H9 (cell line): Measurements from ENCODE around the gene CDC123. TPM values are rescaled to one million over a fixed set of nuclear protein-coding genes. Genes with fewer than 3 reads are reported as not detected.

ENCODE experiments used
- DNase-seq: peaks from one replicate; pipeline ENCODE4 v3.0.0-alpha.2; 2017
- H2AFZ ChIP-seq: one replicate; pipeline ENCODE4 v1.6.1; 2013; ENCODE audit warnings: mild to moderate bottlenecking, low read length, control low read depth, moderate library complexity
- H2AK5ac ChIP-seq: 2 replicates; pipeline ENCODE4 v1.6.1; 2013; ENCODE audit warnings: low read length, control low read depth, mixed read lengths; ENCODE audit not compliant: insufficient read length
- H2BK120ac ChIP-seq: one replicate; pipeline ENCODE4 v1.6.1; 2013; ENCODE audit warnings: low read depth, mild to moderate bottlenecking, low read length, control low read depth, inconsistent platforms; ENCODE audit not compliant: poor library complexity, severe bottlenecking
- H2BK12ac ChIP-seq: 2 replicates; pipeline ENCODE4 v1.6.1; 2013; ENCODE audit warnings: low read length, control low read depth, mixed read lengths, low read depth; ENCODE audit not compliant: insufficient read length
- H2BK15ac ChIP-seq: 2 replicates; pipeline ENCODE4 v1.6.1; 2013; ENCODE audit warnings: low read depth, low read length, control low read depth
- H2BK20ac ChIP-seq: one replicate; pipeline ENCODE4 v1.6.1; 2013; ENCODE audit warnings: low read depth, mild to moderate bottlenecking, low read length, control low read depth, inconsistent platforms; ENCODE audit not compliant: poor library complexity, severe bottlenecking
- H2BK5ac ChIP-seq: 2 replicates; pipeline ENCODE4 v1.6.1; 2013; ENCODE audit warnings: low read length, control low read depth, mixed read lengths; ENCODE audit not compliant: insufficient read length
- H3K14ac ChIP-seq: 2 replicates; pipeline ENCODE4 v1.6.1; 2013; ENCODE audit warnings: low read length, control low read depth; ENCODE audit not compliant: insufficient read depth
- H3K18ac ChIP-seq: 2 replicates; pipeline ENCODE4 v1.6.1; 2013; ENCODE audit warnings: low read depth, mild to moderate bottlenecking, mixed read lengths, low read length, control low read depth; ENCODE audit not compliant: insufficient read length
- H3K23ac ChIP-seq: 2 replicates; pipeline ENCODE4 v1.6.1; 2013; ENCODE audit warnings: low read length, control low read depth, mixed read lengths, low read depth; ENCODE audit not compliant: insufficient read length
- H3K23me2 ChIP-seq: 2 replicates; pipeline ENCODE4 v1.6.1; 2013; ENCODE audit warnings: low read depth, mild to moderate bottlenecking, mixed read lengths, low read length, control low read depth; ENCODE audit not compliant: insufficient read length, poor library complexity, severe bottlenecking
- H3K27ac ChIP-seq: 2 replicates; pipeline ENCODE4 v1.5.1; 2013; ENCODE audit warnings: low read length, control low read depth, mixed read lengths, low read depth; ENCODE audit not compliant: insufficient read length
- H3K27me3 ChIP-seq: 2 replicates; pipeline ENCODE4 v1.6.1; 2013; ENCODE audit warnings: low read length, control low read depth, inconsistent platforms; ENCODE audit not compliant: insufficient read depth
- H3K4ac ChIP-seq: 2 replicates; pipeline ENCODE4 v1.6.1; 2013; ENCODE audit warnings: low read depth, mild to moderate bottlenecking, control low read depth, inconsistent platforms, low read length, moderate library complexity
- H3K4me1 ChIP-seq: 2 replicates; pipeline ENCODE4 v1.6.1; 2013; ENCODE audit warnings: low read length, control low read depth, inconsistent platforms; ENCODE audit not compliant: insufficient read depth
- H3K4me2 ChIP-seq: 2 replicates; pipeline ENCODE4 v1.6.1; 2013; ENCODE audit warnings: low read length, control low read depth, mixed read lengths; ENCODE audit not compliant: insufficient read length, insufficient read depth
- H3K56ac ChIP-seq: 2 replicates; pipeline ENCODE4 v1.6.1; 2013; ENCODE audit warnings: low read depth, mild to moderate bottlenecking, mixed read lengths, low read length, control low read depth; ENCODE audit not compliant: insufficient read length
- H3K79me1 ChIP-seq: 2 replicates; pipeline ENCODE4 v1.6.1; 2013; ENCODE audit warnings: low read depth, mild to moderate bottlenecking, moderate library complexity, low read length, control low read depth, inconsistent platforms; ENCODE audit not compliant: insufficient read depth, poor library complexity, severe bottlenecking
- H3K79me2 ChIP-seq: 2 replicates; pipeline ENCODE4 v1.6.1; 2013; ENCODE audit warnings: low read length, control low read depth, inconsistent platforms; ENCODE audit not compliant: insufficient read depth
- H3K9ac ChIP-seq: 2 replicates; pipeline ENCODE4 v1.6.1; 2013; ENCODE audit warnings: low read length, control low read depth, mixed read lengths; ENCODE audit not compliant: insufficient read length; ENCODE audit errors: extremely low read depth
- H3K9me3 ChIP-seq: one replicate; pipeline ENCODE4 v1.6.1; 2013; ENCODE audit warnings: low read depth, low read length, inconsistent platforms; ENCODE audit not compliant: control insufficient read depth
- H3T11ph ChIP-seq: one replicate; pipeline ENCODE4 v1.6.1; 2013; ENCODE audit warnings: mild to moderate bottlenecking, low read length, control low read depth, inconsistent platforms
- H4K20me1 ChIP-seq: one replicate; pipeline ENCODE4 v1.6.1; 2013; ENCODE audit not compliant: control insufficient read depth, insufficient read length, insufficient read depth
- H4K5ac ChIP-seq: 2 replicates; pipeline ENCODE4 v1.6.1; 2013; ENCODE audit warnings: low read depth, mild to moderate bottlenecking, mixed read lengths, low read length, control low read depth; ENCODE audit not compliant: insufficient read length
- H4K8ac ChIP-seq: replicated peaks from 2 replicates; pipeline ENCODE4 v1.6.1; 2013; ENCODE audit warnings: low read length, control low read depth, mixed read lengths, low read depth; ENCODE audit not compliant: insufficient read length
- H4K91ac ChIP-seq: 2 replicates; pipeline ENCODE4 v1.6.1; 2013; ENCODE audit warnings: low read depth, mild to moderate bottlenecking, moderate library complexity, mixed read lengths, low read length, control low read depth; ENCODE audit not compliant: insufficient read length
- H3K27ac Mint-ChIP-seq, 3 experiments: 2 replicates in 2 of 3; 3 replicates in 1 of 3; pipeline ENCODE4 v1.8.0; 2020 to 2021; ENCODE audit warnings: mixed read lengths in 3 of 3, mild to moderate bottlenecking in 1 of 3, moderate library complexity in 1 of 3
- H3K27me3 Mint-ChIP-seq: 2 replicates; pipeline ENCODE4 v1.8.0; 2021; ENCODE audit warnings: low read depth, mild to moderate bottlenecking, moderate library complexity, mixed read lengths
- H3K36me3 Mint-ChIP-seq, 3 experiments: 2 replicates in 2 of 3; 3 replicates in 1 of 3; pipeline ENCODE4 v1.8.0; 2020 to 2021; ENCODE audit warnings: low read depth in 3 of 3, mixed read lengths in 3 of 3; ENCODE audit not compliant: insufficient read depth in 1 of 3
- H3K4me1 Mint-ChIP-seq, 2 experiments: 2 replicates each; pipeline ENCODE4 v1.8.0; 2020; ENCODE audit warnings: mixed read lengths in 2 of 2
- H3K4me3 Mint-ChIP-seq, 2 experiments: 2 replicates in 1 of 2; 3 replicates in 1 of 2; pipeline ENCODE4 v1.8.0; 2020 to 2021; ENCODE audit warnings: mild to moderate bottlenecking in 2 of 2, mixed read lengths in 2 of 2, moderate library complexity in 1 of 2
- H3K9me3 Mint-ChIP-seq, 2 experiments: 2 replicates in 1 of 2; 3 replicates in 1 of 2; pipeline ENCODE4 v1.8.0; 2020; ENCODE audit warnings: mild to moderate bottlenecking in 2 of 2, mixed read lengths in 2 of 2, moderate library complexity in 1 of 2
- WGBS: extraction: QIAGEN DNeasy Blood & Tissue Kit; methylation state at CpG from one replicate; pipeline ENCODE4 v1.1.7; 2013; ENCODE audit warnings: missing lambda C conversion rate, low lambda C conversion rate, mixed read lengths; ENCODE audit not compliant: insufficient read length; ENCODE audit errors: extremely low coverage; 5-methylcytosine and 5-hydroxymethylcytosine counted together
- total RNA-seq: library from RNA; stranded (reverse); gene quantifications from 2 replicates; pipeline ENCODE4 v1.2.1, GENCODE V29; 2021
- TF ChIP-seq, protein P1 (sequence below): fragments of 200-600 bp; sonication (generic); conservative IDR thresholded peaks from 3 replicates; pipeline ENCODE4 v1.8.0; 2021; ENCODE audit warnings: antibody characterized with exemption, mild to moderate bottlenecking

The CDC123 gene
- total RNA-seq, 1 experiment from 2014 or later = 159 TPM

DNA sequence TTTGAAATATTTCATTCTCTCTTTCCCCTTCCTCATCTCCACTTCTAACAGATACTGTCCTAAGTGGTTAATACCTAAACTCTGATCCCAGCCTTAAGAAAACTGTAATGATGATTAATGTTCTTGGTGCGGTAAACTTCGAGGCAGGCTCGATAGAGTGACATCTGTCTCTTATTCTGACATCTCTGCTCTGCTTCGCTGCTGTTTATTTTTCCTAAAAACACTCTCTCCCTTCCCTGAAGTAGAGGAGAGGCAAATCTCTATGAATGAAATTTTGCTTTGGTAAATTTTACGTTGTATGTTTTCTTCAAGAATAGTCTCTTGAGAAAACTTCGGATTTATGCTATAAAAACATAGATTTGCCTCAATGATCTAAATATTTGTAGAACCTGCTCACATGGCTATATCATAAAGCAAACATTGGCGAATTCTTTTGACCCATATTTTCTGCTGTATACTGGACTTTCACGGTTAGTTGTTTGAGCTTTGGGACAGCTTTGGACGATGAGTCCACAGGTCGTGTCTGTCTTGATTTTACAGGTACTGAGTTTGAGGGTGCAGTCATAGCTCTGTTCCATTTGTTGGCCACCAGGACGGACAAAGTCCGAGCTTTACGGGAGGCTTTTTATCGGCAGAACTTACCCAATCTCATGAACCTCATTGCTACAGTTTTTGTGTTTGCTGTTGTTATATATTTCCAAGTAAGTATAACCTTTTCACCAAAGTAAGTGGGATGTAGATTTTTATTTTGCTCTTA is 39.4 kb upstream of the CDC123 start:
- Mint-ChIP-seq H3K4me1 (peaks cover 0 to 3% of the 10 kb centered on the region in 2 experiments; a peak in 2 of 4 replicates), H3K9me3 (no peaks in the 10 kb centered on the region), H3K27ac (no peak overlapping the region), H3K4me3 (no peak overlapping the region), H3K36me3 (peaks cover 14 to 38% (median 29%) of the 10 kb centered on the region in 3 experiments; a peak in 6 of 7 replicates), H3K27me3 (no peaks in the 10 kb centered on the region)
- H4K8ac ChIP-seq = no peak overlapping the region
- no peaks in the 10 kb centered on the region for H3K4me1 ChIP-seq
- H4K20me1 ChIP-seq = no peaks in the 10 kb centered on the region
- no peak overlapping the region for H2BK5ac ChIP-seq
- H4K5ac ChIP-seq = no peak overlapping the region
- no peak overlapping the region for H3K23ac ChIP-seq
- H3K4me2 ChIP-seq = no peak overlapping the region
- no peak overlapping the region for H3K27ac ChIP-seq
- no peak overlapping the region for H3K56ac ChIP-seq
- H2AK5ac ChIP-seq = no peak overlapping the region
- no peaks in the 10 kb centered on the region for H3K9me3 ChIP-seq
- no peaks in the 10 kb centered on the region for H3K79me1 ChIP-seq
- H3K79me2 ChIP-seq = no peaks in the 10 kb centered on the region
- WGBS = no CpG with 5 or more reads among the region's 14 CpGs
- no peak overlapping the region for H3K4ac ChIP-seq
- H4K91ac ChIP-seq = no peak overlapping the region
- H2AFZ ChIP-seq = no peak overlapping the region
- no peaks in the 10 kb centered on the region for H3K27me3 ChIP-seq
- H3T11ph ChIP-seq = no peak overlapping the region
- H2BK120ac ChIP-seq = no peak overlapping the region
- no peaks in the 10 kb centered on the region for H3K23me2 ChIP-seq
- no peak overlapping the region for H2BK15ac ChIP-seq
- TF ChIP-seq, protein P1, sequence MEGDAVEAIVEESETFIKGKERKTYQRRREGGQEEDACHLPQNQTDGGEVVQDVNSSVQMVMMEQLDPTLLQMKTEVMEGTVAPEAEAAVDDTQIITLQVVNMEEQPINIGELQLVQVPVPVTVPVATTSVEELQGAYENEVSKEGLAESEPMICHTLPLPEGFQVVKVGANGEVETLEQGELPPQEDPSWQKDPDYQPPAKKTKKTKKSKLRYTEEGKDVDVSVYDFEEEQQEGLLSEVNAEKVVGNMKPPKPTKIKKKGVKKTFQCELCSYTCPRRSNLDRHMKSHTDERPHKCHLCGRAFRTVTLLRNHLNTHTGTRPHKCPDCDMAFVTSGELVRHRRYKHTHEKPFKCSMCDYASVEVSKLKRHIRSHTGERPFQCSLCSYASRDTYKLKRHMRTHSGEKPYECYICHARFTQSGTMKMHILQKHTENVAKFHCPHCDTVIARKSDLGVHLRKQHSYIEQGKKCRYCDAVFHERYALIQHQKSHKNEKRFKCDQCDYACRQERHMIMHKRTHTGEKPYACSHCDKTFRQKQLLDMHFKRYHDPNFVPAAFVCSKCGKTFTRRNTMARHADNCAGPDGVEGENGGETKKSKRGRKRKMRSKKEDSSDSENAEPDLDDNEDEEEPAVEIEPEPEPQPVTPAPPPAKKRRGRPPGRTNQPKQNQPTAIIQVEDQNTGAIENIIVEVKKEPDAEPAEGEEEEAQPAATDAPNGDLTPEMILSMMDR = no peak
- no peak overlapping the region for H3K14ac ChIP-seq
- no peak overlapping the region for H3K9ac ChIP-seq
- DNase-seq = no peak
- H3K18ac ChIP-seq = no peak overlapping the region
- H2BK20ac ChIP-seq = no peak overlapping the region
- no peak overlapping the region for H2BK12ac ChIP-seq
